GM12873 (cell line): ENCODE measurements around the gene ATP8A2.

Experiments
- TF ChIP-seq, protein P1 (sequence below): IDR thresholded peaks from 2 replicates; pipeline ENCODE4 v1.5.1; 2012; ENCODE audit warnings: low read depth, mild to moderate bottlenecking, moderate library complexity, low read length, control low read depth; ENCODE audit not compliant: insufficient read depth; ENCODE audit errors: missing control alignments

Gene ATP8A2

DNA sequence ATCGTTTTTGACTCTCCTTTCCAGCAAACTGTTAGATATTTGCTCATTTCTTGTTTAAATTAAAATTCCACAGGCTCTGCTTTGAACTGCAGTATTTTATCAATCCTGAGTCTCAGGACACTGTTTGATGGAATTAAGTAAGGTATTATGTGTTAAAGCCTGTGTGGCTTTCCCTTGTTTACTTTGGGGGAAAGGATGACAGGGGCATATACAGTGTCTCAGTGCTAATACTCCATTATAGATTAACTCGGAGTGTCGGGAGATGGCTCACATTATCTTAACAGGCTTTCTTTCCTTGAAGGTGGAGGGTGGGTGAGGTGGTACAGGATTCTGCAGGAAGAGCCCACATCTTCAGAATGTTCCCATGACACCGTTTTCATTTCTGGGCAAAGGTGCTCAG lies 595.4 kb downstream of the ATP8A2 start:
- TF ChIP-seq, protein P1, sequence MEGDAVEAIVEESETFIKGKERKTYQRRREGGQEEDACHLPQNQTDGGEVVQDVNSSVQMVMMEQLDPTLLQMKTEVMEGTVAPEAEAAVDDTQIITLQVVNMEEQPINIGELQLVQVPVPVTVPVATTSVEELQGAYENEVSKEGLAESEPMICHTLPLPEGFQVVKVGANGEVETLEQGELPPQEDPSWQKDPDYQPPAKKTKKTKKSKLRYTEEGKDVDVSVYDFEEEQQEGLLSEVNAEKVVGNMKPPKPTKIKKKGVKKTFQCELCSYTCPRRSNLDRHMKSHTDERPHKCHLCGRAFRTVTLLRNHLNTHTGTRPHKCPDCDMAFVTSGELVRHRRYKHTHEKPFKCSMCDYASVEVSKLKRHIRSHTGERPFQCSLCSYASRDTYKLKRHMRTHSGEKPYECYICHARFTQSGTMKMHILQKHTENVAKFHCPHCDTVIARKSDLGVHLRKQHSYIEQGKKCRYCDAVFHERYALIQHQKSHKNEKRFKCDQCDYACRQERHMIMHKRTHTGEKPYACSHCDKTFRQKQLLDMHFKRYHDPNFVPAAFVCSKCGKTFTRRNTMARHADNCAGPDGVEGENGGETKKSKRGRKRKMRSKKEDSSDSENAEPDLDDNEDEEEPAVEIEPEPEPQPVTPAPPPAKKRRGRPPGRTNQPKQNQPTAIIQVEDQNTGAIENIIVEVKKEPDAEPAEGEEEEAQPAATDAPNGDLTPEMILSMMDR, result no peak

DNA sequence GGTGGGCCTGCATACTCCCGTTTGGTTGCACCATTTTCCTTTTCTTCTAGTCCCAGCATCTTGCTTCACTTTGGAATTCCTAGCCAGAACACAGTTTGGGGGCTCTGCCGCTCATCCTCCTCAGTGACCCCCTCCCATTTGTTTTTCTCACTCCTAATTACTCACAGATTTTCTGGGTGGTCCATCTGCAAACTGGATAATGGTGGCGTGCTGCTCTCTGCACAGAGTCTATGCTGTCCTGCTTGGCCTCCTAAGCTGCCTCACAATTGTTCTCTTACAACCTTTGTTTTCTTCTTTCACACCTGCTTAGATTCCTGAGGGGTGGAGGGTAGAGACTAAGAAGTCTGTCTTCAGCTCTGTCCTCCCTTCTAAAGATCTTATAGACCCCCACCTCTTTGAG lies 599.3 kb downstream of the ATP8A2 start:
- TF ChIP-seq, protein P1, result no peak

DNA sequence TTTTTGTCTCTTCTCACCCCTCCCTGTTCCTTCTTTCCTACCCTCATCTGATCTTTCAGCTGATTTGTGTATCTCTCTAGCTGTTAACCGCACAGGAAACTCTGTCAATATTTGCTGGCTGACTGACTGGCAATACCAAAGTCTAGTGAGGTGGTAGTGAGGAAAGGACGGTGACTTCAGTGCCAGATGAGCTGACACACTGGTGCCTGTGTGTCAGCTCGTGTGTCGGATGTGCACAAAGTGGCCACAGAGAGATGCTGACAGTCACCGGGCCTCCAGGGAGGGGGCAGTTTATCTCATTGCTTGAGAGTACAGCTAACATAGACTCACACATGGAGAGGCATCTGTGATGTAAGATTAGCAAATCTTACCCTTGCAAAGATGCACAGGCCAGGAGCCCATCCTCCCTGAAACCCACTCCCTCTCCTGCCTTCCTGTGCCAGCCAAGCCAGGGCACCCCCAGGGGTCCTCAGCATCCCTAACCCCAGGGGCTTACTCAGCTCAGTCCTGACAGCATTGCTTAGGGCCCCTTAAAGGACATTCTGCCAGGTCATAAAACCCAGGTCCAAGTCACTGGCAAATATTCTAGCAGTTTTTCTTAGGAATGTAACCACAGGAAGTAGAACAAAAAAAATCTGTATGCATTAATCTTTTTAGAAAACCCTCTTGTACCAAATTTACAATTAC lies 599.8 kb downstream of the ATP8A2 start:
- TF ChIP-seq, protein P1, result no peak

DNA sequence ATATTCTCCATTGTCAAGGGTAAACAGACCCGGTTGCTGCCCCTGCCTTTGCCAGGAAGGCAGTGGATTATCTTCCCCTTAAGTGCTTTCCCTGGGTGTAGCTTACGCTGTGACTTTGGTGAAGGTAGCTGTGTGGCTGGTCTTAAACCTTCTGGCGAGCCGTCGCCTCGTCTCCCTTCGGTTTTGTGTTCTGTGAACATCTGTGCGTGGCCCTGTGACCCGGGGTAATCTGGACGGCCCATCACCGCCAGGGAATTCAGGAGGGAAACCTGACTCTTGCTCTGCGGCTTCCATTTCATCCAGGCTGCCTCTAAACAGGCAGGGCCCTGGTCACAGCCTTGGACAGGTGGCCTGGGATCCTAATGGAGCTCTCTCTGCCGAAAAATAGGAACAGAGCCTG lies 601.3 kb downstream of the ATP8A2 start:
- TF ChIP-seq, protein P1, result no peak

DNA sequence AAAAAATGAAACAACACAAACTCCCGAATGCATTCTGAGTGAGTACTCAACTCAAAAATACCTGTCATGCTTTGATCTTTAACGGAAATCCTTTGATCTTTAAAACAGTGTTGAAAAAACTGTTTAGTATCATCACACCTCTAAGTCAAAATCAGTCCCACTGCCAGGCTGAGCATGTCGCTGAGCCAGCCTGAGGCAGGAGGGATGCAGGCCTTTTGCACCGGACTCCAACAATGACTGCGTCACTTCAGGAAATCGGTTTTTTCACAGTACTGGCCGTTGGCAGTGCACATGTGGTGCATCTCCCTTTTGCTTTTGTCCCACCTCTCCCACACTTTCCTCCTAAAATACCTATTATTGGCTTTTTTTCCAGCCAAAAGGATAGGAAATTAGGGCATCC lies 601.8 kb downstream of the ATP8A2 start:
- TF ChIP-seq, protein P1, result no peak

DNA sequence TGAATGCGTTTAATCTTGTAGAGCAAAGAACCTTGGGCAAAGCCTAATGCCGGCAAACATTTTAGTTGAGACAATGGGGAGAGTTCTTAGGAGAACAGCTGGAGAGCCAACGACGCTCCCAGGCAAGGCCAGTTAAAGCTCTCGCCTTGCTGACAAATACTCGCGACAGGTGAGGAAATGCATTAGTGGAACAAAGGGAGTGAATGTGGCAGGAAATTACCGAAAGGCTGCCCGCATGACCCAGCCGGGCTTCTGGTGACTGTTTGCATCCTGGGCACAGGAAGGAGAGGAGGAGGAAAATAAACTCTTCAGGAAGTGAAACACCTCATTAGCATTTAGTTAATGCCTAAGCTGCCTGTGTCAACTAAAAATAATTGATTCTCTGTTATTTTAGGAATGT lies 605.4 kb downstream of the ATP8A2 start:
- TF ChIP-seq, protein P1, result no peak

DNA sequence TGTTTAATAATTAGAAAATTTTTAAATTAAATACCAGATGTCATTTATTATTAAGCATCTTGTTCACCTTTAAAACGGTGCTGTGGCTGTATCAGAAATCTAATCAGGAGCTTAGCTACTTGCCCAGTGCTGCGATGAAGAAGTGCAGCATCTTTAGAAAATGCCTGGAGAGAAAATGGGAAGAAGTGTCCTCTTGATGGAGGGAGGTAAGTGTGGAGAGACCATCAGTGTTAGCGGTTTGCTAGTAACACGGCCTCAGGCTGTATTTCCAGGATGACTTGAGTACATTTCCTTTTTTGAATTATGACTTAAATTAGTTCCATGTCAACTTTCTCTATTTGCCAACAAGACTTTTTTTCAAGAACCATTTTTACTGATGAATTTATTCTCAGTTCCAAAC lies 605.9 kb downstream of the ATP8A2 start:
- TF ChIP-seq, protein P1, result no peak
